ENCODE data around the gene FGD6. TPM values are rescaled to one million over a fixed set of nuclear protein-coding genes. Genes with fewer than 3 reads are reported as not detected.
A peak's percentile ranks its signal among the peaks of the same experiment; 100 is the strongest.

Gene FGD6
- total and polyA plus RNA-seq, 2 donors (not counting 1 experiment from before 2014, with no cell fraction given): 3.3 to 4.7 TPM

- peaks cover 10% of the 10 kb centered on the region for H3K36me3 ChIP-seq (ENCODE audit: control insufficient read depth, insufficient read depth, low read length)
- no peaks in the 10 kb centered on the region for H3K79me2 ChIP-seq (ENCODE audit: control insufficient read depth, insufficient read depth, low read length)
- H3K9me3 ChIP-seq (ENCODE audit: control insufficient read depth, insufficient read depth, low read depth, low read length): no peaks in the 10 kb centered on the region
- no peaks in the 10 kb centered on the region for H3K27me3 ChIP-seq (ENCODE audit: control insufficient read depth, insufficient read depth, low read length)
- H3K27ac ChIP-seq (ENCODE audit: insufficient read depth, low read length): no peak overlapping the region
- TF ChIP-seq EZH2 (IDR thresholded peaks at IDR 0.05; ENCODE audit: low read length, missing control alignments) (no peak), CTCF (conservative IDR thresholded peaks at IDR 0.05 in 1 of 2, IDR thresholded peaks at IDR 0.05 in 1 of 2; ENCODE audit: low read depth in 1 of 2, low read length in 2 of 2) (no peak)
- H3K4me2 ChIP-seq (ENCODE audit: extremely low read depth, insufficient read depth, low read length): no peak overlapping the region
- H3K4me1 ChIP-seq (ENCODE audit: control insufficient read depth, extremely low read depth, insufficient read depth, low read length): no peaks in the 10 kb centered on the region
- no peaks in the 10 kb centered on the region for H4K20me1 ChIP-seq (ENCODE audit: control insufficient read depth, extremely low read depth, insufficient read depth, low read length)
- DNase-seq (ENCODE audit: low read depth in 2 of 2): peak in 1 of 2 donors; percentile 52
- no peak overlapping the region for H2AFZ ChIP-seq (ENCODE audit: low read length)
- H3K9ac ChIP-seq (ENCODE audit: insufficient read depth, low read length): no peak overlapping the region
- H3K4me3 ChIP-seq (replicated peaks in 1 of 4; ENCODE audit: control extremely low read depth in 1 of 4, insufficient read depth in 1 of 4, low read depth in 3 of 4, low read length in 4 of 4): no peak overlapping the region
Observed at GRCh38 chr12:95057424-95057823, 159.8 kb downstream of the FGD6 start.

- H4K20me1 ChIP-seq (ENCODE audit: control insufficient read depth, extremely low read depth, insufficient read depth, low read length): no peaks in the 10 kb centered on the region
- H3K4me2 ChIP-seq (ENCODE audit: extremely low read depth, insufficient read depth, low read length): no peak overlapping the region
- no peaks in the 10 kb centered on the region for H3K79me2 ChIP-seq (ENCODE audit: control insufficient read depth, insufficient read depth, low read length)
- H3K27me3 ChIP-seq (ENCODE audit: control insufficient read depth, insufficient read depth, low read length): no peaks in the 10 kb centered on the region
- no peaks in the 10 kb centered on the region for H3K4me1 ChIP-seq (ENCODE audit: control insufficient read depth, extremely low read depth, insufficient read depth, low read length)
- DNase-seq (ENCODE audit: low read depth in 2 of 2): peak in 1 of 2 donors; percentile 18
- H3K9ac ChIP-seq (ENCODE audit: insufficient read depth, low read length): no peak overlapping the region
- H3K9me3 ChIP-seq (ENCODE audit: control insufficient read depth, insufficient read depth, low read depth, low read length): no peaks in the 10 kb centered on the region
- H3K4me3 ChIP-seq (replicated peaks in 1 of 4; ENCODE audit: control extremely low read depth in 1 of 4, insufficient read depth in 1 of 4, low read depth in 3 of 4, low read length in 4 of 4): no peak overlapping the region
- peaks cover 3% of the 10 kb centered on the region for H3K36me3 ChIP-seq (ENCODE audit: control insufficient read depth, insufficient read depth, low read length)
- H2AFZ ChIP-seq (ENCODE audit: low read length): no peak overlapping the region
- TF ChIP-seq EZH2 (IDR thresholded peaks at IDR 0.05; ENCODE audit: low read length, missing control alignments) (no peak), CTCF (conservative IDR thresholded peaks at IDR 0.05 in 1 of 2, IDR thresholded peaks at IDR 0.05 in 1 of 2; ENCODE audit: low read depth in 1 of 2, low read length in 2 of 2) (no peak)
- no peak overlapping the region for H3K27ac ChIP-seq (ENCODE audit: insufficient read depth, low read length)
Observed at GRCh38 chr12:95055057-95055456, 162.2 kb downstream of the FGD6 start.

DNA sequence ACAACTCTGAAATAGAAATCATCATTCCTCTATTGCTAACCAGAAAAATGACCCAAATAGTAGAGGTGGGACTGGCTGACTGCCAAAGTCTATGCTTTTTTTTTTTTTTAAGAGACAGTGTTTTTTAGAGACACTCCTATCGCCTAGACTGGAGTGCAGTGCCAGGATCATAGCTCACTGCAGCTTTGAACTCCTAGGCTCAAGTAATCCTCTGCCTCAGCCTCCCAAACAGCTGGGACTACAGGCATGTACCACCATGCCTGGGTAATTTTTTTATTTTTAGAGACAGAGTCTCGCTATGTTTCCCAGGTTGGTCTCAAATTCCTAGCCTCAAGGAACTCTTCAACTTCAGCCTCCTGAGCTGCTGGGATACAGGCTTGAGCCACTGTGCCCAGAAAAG lies 163.1 kb downstream of the FGD6 start:
- TF ChIP-seq EZH2 (IDR thresholded peaks at IDR 0.05; ENCODE audit: low read length, missing control alignments): no peak
- H3K36me3 ChIP-seq (ENCODE audit: control insufficient read depth, insufficient read depth, low read length): peaks cover 3% of the 10 kb centered on the region
- no peak for DNase-seq (ENCODE audit: low read depth in 2 of 2)

More for the DNA sequence above, 163.1 kb downstream of the FGD6 start:
- Histone ChIP-seq H3K27ac (ENCODE audit: insufficient read depth, low read length) (no peak overlapping the region), H3K4me2 (ENCODE audit: extremely low read depth, insufficient read depth, low read length) (no peak overlapping the region), H2AFZ (ENCODE audit: low read length) (no peak overlapping the region), H3K79me2 (ENCODE audit: control insufficient read depth, insufficient read depth, low read length) (no peaks in the 10 kb centered on the region), H3K27me3 (ENCODE audit: control insufficient read depth, insufficient read depth, low read length) (no peaks in the 10 kb centered on the region), H3K9ac (ENCODE audit: insufficient read depth, low read length) (no peak overlapping the region), H3K9me3 (ENCODE audit: control insufficient read depth, insufficient read depth, low read depth, low read length) (no peaks in the 10 kb centered on the region), H3K4me1 (ENCODE audit: control insufficient read depth, extremely low read depth, insufficient read depth, low read length) (no peaks in the 10 kb centered on the region), H3K4me3 (replicated peaks in 1 of 4; ENCODE audit: control extremely low read depth in 1 of 4, insufficient read depth in 1 of 4, low read depth in 3 of 4, low read length in 4 of 4) (no peak overlapping the region), H4K20me1 (ENCODE audit: control insufficient read depth, extremely low read depth, insufficient read depth, low read length) (no peaks in the 10 kb centered on the region)

Measured in fibroblast of lung (primary cell).